GM12878 (cell line): ENCODE results near the gene RUNDC1. TPM values are rescaled to one million over a fixed set of nuclear protein-coding genes. Genes with fewer than 3 reads are reported as not detected.

Experiments used
- FOXM1 ChIP-seq: IDR thresholded peaks from 2 replicates; pipeline ENCODE4 v1.6.1; 2012; ENCODE audit warnings: low read depth, mild to moderate bottlenecking, inconsistent platforms, low read length, moderate library complexity
- JUND ChIP-seq: IDR thresholded peaks from 2 replicates; pipeline ENCODE4 v1.6.1; 2012; ENCODE audit warnings: low read depth, mild to moderate bottlenecking, low read length, improper control_type of control experiment, moderate library complexity
- RAD51 ChIP-seq: fragments of 450-650 bp; IDR thresholded peaks from 2 replicates; pipeline ENCODE4 v1.6.1; 2016; ENCODE audit warnings: moderate library complexity, mild to moderate bottlenecking, inconsistent platforms
- RFX5 ChIP-seq: IDR thresholded peaks from 2 replicates; pipeline ENCODE4 v1.6.1; 2011; ENCODE audit warnings: low read depth, low read length, improper control_type of control experiment
- SPI1 ChIP-seq: IDR thresholded peaks from 2 replicates; pipeline ENCODE4 v1.6.1; 2011; ENCODE audit warnings: low read depth, mild to moderate bottlenecking, low read length, moderate library complexity, borderline replicate concordance; ENCODE audit not compliant: insufficient read depth
- ZBED1 ChIP-seq: IDR thresholded peaks from 2 replicates; pipeline ENCODE4 v1.6.1; 2016; ENCODE audit warnings: borderline replicate concordance
- ZNF274 ChIP-seq: IDR thresholded peaks from one replicate; pipeline ENCODE4 v1.8.0; 2011; ENCODE audit not compliant: insufficient read length, insufficient read depth
- ZNF687 ChIP-seq: fragments of 450-650 bp; IDR thresholded peaks from 2 replicates; pipeline ENCODE4 v1.6.1; 2017; ENCODE audit warnings: mild to moderate bottlenecking, moderate library complexity
- ZZZ3 ChIP-seq: IDR thresholded peaks from 2 replicates; pipeline ENCODE4 v1.6.1; 2011; ENCODE audit warnings: low read depth; ENCODE audit not compliant: control insufficient read depth, insufficient read length
- polyA plus RNA-seq, 11 experiments: library from polyadenylated mRNA; depleted of rRNA in 4 of 11; unstranded in 6 of 11; stranded (reverse) in 5 of 11; fragments of >200 nt; fragmentation: Nextera tagmentation in 4 of 11; fragmentation: Illumina TruSeq in 1 of 11; extraction: Ambion mirVana in 4 of 11; extraction: Trizol in 1 of 11; gene quantifications; 1 replicate in 1 of 11; 2 replicates in 10 of 11; pipeline versions ENCODE4 v1.2.1 to v1.2.3, GENCODE V29; 2011 to 2016; ENCODE audit warnings: inconsistent platforms in 2 of 11, missing spikeins in 2 of 11, low read depth in 1 of 11
- total RNA-seq, 4 experiments: library from RNA; depleted of rRNA in 3 of 4; stranded (reverse); fragments of >200 nt in 3 of 4; fragmentation: Illumina TruSeq in 1 of 4; extraction: Trizol in 1 of 4; gene quantifications; 2 replicates each; pipeline versions ENCODE4 v1.2.1 to v1.2.3, GENCODE V29; 2013 to 2021
- TF ChIP-seq, protein P1 (sequence below), 3 experiments: IDR thresholded peaks in 2 of 3; conservative IDR thresholded peaks in 1 of 3; 2 replicates each; pipeline ENCODE4 v1.5.1; 2011; ENCODE audit warnings: low read depth in 3 of 3, low read length in 3 of 3, mild to moderate bottlenecking in 3 of 3, control low read depth in 2 of 3, moderate library complexity in 2 of 3, inconsistent platforms in 1 of 3, mixed read lengths in 1 of 3; ENCODE audit not compliant: control insufficient read depth in 2 of 3, insufficient read depth in 1 of 3; ENCODE audit errors: extremely low read depth in 1 of 3
- TF ChIP-seq, protein P2 (sequence below): IDR thresholded peaks from 2 replicates; pipeline ENCODE4 v1.6.1; 2012; ENCODE audit warnings: improper control_type of control experiment, low read depth, low read length; ENCODE audit not compliant: insufficient replicate concordance
- TF ChIP-seq, protein P3 (sequence below): IDR thresholded peaks from 2 replicates; pipeline ENCODE4 v1.6.1; 2012; ENCODE audit warnings: mild to moderate bottlenecking, low read depth, low read length

Gene RUNDC1
- total and polyA plus RNA-seq, 10 of the 15 experiments (the other 5 are each of a cell fraction or from before 2014, with no cell fraction given), result 2.9 to 15.6 (median 8.2) TPM

DNA sequence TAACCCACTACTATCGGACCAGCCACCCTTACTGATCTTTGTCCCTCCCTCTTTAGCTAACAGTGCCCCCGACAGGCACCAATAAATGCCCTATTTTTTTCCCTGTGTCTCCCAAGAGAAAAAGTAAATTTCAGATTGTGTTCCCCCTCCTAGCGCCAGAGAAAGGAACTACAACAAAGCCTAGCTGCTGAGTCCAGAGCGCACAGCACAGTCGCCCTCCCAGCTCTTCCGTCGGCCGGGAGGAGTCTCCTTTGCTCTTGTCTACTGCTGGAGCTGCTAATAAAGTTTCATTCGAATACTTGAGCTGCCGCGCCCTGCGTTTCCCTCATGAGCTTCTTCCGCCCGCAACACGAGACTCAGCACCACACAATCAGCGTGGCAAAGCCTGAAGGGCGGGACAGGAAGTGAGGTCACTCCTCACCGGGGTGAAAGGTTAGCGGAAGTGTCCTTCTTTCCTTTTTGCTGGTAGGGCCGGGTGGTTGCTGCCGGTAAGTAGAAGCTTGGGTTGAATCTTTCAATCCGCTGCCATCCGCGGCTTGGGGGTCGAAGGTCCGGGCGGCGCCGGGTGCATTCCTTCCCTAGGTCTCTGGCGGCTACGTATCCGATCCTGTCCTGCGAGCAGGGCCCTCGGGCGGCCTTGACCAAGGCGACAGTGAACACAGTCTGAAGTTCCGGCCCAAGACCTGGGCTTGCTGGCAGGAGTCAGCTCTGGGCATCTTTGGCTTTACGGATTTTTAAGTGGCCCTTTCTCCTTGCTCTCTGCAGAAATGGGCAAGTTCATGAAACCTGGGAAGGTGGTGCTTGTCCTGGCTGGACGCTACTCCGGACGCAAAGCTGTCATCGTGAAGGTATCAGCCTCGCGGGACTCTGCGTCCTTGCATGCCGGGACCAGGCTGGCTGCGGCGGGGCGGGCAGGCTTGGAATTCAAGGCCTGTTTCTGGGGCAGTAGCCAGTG lies 17.9 kb downstream of the RUNDC1 start, which contains the start of gene RPL27 (continued):
- TF ChIP-seq FOXM1 (peak; percentile 63; the same call in 1 of the 2 replicates), RAD51 (peak; percentile 85), ZBED1 (peak; percentile 46), ZNF687 (peak; percentile 89), RFX5 (peak; percentile 47; the same call in 1 of the 2 replicates), ZNF274 (no peak), SPI1 (peak; percentile 67; the same call in 1 of the 2 replicates), ZZZ3 (peak; percentile 66), JUND (no peak)
- TF ChIP-seq, protein P1, sequence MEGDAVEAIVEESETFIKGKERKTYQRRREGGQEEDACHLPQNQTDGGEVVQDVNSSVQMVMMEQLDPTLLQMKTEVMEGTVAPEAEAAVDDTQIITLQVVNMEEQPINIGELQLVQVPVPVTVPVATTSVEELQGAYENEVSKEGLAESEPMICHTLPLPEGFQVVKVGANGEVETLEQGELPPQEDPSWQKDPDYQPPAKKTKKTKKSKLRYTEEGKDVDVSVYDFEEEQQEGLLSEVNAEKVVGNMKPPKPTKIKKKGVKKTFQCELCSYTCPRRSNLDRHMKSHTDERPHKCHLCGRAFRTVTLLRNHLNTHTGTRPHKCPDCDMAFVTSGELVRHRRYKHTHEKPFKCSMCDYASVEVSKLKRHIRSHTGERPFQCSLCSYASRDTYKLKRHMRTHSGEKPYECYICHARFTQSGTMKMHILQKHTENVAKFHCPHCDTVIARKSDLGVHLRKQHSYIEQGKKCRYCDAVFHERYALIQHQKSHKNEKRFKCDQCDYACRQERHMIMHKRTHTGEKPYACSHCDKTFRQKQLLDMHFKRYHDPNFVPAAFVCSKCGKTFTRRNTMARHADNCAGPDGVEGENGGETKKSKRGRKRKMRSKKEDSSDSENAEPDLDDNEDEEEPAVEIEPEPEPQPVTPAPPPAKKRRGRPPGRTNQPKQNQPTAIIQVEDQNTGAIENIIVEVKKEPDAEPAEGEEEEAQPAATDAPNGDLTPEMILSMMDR (IDR thresholded peaks at IDR 0.05 in 2 of 3, conservative IDR thresholded peaks at IDR 0.05 in 1 of 3; ENCODE audit: control insufficient read depth in 2 of 3, extremely low read depth in 1 of 3, insufficient read depth in 1 of 3, low read depth in 3 of 3, low read length in 3 of 3), result peak; percentile 83 to 89 (median 88)
- TF ChIP-seq, protein P2, sequence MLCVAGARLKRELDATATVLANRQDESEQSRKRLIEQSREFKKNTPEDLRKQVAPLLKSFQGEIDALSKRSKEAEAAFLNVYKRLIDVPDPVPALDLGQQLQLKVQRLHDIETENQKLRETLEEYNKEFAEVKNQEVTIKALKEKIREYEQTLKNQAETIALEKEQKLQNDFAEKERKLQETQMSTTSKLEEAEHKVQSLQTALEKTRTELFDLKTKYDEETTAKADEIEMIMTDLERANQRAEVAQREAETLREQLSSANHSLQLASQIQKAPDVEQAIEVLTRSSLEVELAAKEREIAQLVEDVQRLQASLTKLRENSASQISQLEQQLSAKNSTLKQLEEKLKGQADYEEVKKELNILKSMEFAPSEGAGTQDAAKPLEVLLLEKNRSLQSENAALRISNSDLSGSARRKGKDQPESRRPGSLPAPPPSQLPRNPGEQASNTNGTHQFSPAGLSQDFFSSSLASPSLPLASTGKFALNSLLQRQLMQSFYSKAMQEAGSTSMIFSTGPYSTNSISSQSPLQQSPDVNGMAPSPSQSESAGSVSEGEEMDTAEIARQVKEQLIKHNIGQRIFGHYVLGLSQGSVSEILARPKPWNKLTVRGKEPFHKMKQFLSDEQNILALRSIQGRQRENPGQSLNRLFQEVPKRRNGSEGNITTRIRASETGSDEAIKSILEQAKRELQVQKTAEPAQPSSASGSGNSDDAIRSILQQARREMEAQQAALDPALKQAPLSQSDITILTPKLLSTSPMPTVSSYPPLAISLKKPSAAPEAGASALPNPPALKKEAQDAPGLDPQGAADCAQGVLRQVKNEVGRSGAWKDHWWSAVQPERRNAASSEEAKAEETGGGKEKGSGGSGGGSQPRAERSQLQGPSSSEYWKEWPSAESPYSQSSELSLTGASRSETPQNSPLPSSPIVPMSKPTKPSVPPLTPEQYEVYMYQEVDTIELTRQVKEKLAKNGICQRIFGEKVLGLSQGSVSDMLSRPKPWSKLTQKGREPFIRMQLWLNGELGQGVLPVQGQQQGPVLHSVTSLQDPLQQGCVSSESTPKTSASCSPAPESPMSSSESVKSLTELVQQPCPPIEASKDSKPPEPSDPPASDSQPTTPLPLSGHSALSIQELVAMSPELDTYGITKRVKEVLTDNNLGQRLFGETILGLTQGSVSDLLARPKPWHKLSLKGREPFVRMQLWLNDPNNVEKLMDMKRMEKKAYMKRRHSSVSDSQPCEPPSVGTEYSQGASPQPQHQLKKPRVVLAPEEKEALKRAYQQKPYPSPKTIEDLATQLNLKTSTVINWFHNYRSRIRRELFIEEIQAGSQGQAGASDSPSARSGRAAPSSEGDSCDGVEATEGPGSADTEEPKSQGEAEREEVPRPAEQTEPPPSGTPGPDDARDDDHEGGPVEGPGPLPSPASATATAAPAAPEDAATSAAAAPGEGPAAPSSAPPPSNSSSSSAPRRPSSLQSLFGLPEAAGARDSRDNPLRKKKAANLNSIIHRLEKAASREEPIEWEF, result no peak
- TF ChIP-seq, protein P3, sequence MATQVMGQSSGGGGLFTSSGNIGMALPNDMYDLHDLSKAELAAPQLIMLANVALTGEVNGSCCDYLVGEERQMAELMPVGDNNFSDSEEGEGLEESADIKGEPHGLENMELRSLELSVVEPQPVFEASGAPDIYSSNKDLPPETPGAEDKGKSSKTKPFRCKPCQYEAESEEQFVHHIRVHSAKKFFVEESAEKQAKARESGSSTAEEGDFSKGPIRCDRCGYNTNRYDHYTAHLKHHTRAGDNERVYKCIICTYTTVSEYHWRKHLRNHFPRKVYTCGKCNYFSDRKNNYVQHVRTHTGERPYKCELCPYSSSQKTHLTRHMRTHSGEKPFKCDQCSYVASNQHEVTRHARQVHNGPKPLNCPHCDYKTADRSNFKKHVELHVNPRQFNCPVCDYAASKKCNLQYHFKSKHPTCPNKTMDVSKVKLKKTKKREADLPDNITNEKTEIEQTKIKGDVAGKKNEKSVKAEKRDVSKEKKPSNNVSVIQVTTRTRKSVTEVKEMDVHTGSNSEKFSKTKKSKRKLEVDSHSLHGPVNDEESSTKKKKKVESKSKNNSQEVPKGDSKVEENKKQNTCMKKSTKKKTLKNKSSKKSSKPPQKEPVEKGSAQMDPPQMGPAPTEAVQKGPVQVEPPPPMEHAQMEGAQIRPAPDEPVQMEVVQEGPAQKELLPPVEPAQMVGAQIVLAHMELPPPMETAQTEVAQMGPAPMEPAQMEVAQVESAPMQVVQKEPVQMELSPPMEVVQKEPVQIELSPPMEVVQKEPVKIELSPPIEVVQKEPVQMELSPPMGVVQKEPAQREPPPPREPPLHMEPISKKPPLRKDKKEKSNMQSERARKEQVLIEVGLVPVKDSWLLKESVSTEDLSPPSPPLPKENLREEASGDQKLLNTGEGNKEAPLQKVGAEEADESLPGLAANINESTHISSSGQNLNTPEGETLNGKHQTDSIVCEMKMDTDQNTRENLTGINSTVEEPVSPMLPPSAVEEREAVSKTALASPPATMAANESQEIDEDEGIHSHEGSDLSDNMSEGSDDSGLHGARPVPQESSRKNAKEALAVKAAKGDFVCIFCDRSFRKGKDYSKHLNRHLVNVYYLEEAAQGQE, result no peak
